Activated CD8-positive, alpha-beta memory T cell treated with anti-CD3 and anti-CD28 coated beads for 48 hours (primary cell): ENCODE results near the gene FCSK.

Source experiments
- DNase-seq, 3 experiments: peaks; one replicate each; pipeline ENCODE4 v3.0.0-alpha.2; 2020; ENCODE audit warnings: low read depth in 2 of 3, low spot score in 2 of 3

FCSK gene

DNA sequence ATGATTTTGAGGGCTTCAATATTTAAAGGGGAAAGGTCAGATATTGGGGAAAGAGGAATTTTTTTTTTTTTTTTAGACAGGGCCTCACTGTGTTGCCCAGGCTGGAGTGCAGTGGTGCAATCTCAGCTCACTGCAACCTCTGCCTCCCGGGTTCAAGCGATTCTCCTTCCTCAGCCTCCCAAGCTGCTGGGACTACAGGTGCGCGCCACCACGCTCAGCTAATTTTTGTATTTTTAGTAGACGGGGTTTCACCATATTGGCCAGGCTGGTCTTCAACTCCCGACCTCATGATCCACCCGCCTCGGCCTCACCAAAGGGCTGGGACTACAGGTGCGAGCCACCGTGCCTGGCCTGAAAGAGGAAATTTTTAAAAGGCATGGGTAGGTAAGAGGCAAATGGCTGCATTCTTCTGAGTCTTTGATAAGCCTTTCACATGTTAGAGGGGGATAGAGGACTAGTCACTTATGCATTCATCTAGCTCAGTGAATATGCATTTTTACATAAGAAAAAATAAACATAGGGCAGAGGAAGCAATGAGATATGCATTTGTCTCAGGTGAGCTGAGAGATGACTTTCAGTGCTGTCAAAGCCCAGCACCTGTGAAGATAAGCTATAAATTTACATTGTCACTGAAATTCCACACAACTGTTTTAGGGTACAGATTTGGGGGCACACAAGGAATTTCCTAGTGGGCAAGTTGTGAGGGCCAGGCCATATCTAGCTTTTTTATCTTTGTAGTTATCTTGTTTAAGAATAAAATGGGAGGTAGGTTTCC, 1.1 kb upstream of the FCSK start:
- DNase-seq = no peak

DNA sequence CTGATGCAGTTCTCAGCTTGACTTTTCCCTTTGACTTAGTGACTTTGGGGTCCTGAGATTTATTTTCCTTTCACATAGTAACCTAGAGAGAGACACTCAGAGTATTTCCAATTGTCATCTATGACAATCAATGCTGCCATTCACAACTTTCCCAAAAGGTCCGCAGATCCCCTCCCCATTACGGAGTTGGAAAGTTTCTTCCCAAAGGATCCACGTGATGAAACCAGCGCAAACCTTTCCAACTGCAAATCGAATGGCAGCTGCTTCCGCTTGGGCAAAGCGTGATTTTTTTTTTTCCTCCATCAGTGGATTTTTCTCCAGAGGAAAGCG, 538 bp upstream of the FCSK start:
- no peak for DNase-seq

DNA sequence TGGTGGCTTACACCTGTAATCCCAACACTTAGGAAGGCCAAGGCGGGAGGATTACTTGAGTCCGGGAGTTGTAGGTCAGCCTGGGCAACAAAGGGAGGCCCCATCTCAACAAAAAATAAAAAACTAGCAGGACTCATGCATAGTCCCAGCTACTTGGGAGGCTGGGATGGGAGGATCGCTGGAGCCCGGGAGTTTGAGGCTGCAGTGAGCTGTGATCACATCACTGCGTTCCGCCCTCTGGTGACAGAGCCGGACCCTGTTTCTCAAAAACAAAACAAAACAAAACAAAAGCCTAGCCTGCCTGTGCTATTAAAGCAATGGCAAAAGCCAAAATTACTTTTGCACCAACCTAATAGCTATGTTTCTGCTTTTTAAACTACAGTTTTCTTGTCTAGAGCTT, 1.5 kb downstream of the FCSK start:
- no peak for DNase-seq

DNA sequence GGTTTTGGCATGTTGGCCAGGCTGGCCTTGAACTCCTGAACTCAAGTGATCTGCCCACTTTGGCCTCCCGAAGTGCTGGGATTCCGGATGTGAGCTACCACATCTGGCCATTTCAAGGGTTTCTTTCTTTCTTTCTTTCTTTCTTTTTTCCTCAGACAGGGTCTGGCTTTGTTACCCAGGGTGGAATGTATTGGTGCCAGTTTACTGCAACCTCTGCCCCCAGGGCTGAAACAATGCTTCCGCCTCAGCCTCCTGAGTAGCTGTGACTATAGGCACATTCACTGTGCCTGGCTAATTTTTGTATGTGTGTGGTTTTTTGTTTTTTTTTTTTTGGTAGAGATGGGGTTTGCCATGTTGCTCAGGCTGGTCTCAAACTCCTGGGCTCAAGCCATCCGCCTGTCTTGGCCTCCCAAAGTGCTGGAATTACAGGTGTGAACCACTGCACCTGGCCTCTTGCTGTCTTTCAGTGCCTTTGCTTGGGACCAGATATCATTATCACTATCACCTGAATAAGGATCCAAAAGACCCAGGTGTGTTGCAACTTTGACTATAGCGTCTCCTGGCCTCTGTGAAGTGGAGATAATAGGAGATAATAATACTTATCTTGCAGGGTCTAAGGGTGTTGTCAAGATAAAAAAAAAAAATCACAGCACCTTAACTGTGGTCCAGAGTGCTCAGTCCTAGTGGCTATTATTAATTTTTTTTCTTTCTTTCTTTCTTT, 3.2 kb downstream of the FCSK start:
- no peak for DNase-seq

DNA sequence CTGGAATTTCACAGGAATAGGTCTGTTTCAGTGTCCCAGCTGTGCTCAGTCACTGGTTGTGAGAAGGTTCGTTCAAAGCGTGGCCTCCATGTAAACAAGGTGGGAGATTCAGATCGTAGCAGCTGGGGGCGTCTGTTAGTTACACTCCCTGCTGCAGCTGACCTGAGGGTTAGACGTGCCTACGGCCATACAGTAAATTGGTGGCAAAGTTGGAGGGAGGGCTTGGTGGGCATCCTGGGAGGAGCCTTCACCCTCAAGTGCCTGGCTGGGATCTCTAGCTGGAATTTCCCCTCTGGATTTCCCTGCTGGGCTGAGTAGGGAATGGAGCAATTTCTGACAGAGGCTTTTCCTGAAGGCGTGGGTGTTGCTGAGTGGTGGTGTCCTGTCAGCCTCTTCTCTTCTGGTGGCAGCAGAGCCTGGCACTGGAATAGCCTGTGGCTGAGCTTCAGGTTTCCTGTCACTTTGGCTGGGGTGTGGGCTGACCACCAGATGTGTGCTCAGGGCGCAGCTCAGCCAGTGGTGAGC, 6.4 kb downstream of the FCSK start:
- DNase-seq = no peak

DNA sequence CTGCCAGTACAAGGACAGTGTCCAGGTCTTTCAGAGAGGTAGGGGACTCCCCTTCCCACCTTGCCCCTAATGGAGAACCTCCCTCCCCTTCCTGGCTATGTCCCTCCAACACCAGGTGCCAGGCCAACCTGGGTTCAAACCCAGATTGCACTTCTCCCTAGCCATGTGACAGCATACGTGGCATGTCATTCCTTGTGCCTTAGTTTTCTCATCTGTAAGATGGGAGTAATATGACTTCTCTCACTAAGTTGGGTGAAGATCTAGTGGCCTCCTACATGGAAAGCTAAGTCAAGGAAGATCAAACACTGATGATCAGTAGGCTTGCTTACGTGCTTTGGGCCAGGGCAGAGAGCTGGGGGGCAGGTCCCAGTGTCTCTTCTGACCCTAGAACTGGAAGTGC, 8.8 kb downstream of the FCSK start:
- no peak for DNase-seq

DNA sequence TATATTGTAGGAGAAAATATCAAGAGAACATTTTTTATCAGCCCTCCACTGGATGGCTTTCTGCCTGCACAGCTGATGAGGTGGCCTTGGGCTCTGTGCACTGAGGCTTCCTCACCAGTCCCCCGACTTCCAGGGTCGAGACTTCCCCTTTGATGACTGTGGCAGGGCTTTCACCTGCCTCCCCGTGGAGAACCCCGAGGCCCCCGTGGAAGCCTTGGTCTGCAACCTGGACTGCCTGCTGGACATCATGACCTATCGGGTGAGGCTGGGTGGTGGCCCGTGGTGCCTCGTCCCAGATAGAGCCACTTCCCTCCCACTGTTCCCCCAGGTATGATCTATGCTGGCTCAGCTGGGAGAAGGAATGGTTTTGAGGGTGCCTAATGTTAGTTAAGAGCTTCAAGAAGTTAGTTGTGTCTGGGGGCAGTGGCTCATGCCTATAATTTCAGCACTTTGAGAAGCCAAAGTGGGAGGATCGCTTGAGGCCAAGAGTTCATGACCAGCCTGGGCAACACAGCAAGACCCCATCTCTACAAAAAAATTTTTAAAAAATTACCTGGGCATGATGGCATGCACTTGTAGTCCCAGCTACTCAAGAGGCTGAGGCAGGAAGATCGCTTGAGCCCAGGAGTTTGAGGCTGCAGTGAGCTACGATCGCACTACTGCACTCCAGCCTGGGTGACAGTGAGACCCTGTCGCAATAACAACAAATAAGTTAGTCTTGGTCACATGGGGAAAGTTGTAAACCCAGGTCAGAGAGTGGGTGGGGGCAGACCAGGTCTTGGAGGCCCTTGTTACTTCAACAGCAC, 11.8 kb downstream of the FCSK start:
- no peak for DNase-seq

DNA sequence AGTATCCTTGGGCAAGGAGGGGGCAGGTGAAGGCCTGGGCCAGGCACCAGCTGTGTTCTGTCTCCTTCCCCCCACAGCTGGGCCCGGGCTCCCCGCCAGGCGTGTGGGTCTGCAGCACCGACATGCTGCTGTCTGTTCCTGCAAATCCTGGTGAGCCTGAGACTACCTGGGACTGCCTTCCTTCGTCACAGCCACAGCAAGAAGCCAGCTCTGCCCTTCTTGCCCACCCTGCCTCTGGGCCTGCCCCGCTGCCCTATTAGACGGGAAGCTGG, 12.3 kb downstream of the FCSK start:
- DNase-seq = no peak

DNA sequence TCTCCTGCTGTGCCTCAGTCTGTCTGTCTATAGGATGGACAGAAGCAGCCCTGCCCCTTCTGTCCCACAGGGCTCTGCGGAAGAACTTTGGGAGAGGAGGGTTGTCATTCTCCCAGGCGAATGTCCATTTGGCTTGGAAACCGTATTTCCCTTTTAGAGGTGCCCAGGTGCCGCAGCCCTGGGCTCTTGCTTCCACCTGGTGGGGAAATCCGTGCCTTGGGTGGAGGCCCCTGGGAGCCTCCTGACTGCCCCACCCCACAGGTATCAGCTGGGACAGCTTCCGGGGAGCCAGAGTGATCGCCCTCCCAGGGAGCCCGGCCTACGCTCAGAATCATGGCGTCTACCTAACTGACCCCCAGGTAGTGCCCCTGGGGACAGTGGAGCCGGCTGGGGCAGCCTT, 12.7 kb downstream of the FCSK start:
- DNase-seq = no peak

DNA sequence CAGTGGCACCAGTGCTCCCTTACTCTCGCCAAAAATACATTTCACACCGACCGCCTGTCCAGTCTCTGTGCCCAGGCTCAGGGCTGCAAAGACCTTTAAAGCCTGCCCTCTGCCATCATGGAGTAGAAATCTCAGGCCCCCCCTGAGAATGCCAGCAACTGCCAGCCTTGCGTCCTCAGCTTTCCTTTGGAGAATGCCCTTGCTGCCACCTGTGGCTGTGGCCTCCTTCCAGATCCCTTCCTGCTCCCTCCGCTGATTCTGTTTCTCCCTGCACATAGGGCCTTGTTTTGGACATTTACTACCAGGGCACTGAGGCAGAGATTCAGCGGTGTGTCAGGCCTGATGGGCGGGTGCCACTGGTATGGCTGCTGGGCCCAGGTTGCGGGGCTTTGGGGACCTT, 13.2 kb downstream of the FCSK start:
- DNase-seq = no peak

DNA sequence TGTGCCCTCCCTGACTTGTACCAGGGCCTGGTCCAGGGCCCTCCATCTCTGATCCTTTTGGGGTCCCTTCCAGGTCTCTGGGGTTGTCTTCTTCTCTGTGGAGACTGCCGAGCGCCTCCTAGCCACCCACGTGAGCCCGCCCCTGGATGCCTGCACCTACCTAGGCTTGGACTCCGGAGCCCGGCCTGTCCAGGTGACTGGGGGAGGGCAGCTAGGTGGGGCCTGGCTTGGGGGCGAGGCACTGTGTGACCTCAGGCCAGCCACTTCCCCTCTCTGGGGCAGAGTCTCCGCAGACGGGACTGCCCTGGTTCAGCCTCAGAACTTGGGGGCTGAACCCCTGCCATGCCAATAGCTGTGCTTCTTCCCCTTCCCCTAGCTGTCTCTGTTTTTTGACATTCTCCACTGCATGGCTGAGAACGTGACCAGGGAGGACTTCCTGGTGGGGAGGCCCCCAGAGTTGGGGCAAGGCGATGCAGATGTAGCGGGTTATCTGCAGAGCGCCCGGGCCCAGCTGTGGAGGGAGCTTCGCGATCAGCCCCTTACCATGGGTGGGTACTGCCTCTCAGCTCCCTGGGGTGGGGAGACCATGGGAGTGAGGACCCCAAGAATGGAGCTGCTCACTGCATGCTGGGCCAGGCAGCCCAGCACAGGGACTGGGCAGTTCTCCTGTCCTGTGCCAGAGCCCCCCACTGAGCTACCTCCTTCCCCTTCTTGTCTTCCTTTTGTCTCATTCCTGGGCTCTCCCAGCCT, 14.6 kb downstream of the FCSK start:
- DNase-seq = no peak

DNA sequence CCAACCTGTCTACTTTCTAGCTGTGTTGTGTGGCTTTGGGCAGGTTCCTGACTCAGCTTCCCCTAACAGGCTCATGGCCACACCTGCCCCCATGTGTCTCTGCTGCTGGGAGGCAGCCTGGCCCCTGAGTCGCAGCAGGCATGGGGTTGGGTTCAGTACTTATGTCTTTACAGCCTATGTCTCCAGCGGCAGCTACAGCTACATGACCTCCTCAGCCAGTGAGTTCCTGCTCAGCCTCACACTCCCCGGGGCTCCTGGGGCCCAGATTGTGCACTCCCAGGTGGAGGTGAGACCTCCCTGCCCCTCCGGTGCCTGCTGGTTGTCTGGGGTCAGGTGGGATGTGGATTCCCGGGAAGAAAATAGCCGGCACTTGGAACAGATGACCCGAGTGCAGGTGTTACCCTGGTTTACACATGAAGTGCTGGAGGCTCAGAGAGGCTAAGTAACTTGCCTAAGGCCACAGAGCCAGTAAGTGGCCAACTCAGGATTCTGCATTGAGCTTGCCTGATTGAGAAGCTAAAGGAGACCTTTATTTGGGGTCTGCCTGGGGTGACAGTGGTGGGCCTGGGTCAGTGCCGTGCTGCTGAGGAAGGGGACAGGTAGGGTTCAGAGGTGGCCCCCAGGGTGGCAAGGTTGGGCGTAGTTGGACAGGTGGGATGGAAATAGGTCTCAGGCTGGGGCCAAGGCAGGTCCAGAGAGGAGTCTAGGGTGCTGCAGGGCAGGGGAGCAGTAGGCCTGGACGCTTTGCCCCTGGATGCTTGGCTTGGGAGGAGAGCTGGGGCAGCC, 15.9 kb downstream of the FCSK start:
- DNase-seq = no peak

DNA sequence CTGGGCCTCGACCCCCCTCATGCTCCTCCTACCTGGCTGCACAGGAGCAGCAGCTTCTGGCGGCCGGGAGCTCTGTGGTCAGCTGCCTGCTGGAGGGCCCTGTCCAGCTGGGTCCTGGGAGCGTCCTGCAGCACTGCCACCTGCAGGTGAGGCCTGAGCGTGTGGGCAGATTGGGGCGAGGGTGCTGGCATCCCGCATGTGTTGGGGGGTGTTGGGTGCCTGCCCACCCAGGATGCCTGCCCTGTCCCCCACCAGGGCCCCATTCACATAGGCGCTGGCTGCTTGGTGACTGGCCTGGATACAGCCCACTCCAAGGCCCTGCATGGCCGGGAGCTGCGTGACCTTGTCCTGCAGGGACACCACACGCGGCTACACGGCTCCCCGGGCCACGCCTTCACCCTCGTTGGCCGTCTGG, 16.5 kb downstream of the FCSK start:
- DNase-seq = no peak

DNA sequence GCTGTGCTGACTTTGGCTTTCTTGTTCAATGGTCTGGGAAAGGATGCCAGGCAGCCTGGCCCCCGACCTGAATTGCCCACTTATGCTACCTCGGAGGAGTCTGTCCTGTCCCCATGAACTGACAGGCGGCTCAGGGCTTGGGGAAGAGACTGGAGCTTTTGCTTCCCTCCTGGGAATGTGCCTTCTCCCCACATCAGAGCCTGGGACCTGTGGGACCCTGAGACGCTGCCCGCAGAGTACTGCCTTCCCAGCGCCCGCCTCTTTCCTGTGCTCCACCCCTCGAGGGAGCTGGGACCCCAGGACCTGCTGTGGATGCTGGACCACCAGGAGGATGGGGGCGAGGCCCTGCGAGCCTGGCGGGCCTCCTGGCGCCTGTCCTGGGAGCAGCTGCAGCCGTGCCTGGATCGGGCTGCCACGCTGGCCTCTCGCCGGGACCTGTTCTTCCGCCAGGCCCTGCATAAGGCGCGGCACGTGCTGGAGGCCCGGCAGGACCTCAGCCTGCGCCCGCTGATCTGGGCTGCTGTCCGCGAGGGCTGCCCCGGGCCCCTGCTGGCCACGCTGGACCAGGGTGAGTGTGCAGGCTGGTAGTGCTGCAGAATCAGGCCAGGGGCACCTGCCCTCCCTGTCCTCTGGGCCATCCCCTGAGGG, 18.5 kb downstream of the FCSK start:
- DNase-seq = no peak

DNA sequence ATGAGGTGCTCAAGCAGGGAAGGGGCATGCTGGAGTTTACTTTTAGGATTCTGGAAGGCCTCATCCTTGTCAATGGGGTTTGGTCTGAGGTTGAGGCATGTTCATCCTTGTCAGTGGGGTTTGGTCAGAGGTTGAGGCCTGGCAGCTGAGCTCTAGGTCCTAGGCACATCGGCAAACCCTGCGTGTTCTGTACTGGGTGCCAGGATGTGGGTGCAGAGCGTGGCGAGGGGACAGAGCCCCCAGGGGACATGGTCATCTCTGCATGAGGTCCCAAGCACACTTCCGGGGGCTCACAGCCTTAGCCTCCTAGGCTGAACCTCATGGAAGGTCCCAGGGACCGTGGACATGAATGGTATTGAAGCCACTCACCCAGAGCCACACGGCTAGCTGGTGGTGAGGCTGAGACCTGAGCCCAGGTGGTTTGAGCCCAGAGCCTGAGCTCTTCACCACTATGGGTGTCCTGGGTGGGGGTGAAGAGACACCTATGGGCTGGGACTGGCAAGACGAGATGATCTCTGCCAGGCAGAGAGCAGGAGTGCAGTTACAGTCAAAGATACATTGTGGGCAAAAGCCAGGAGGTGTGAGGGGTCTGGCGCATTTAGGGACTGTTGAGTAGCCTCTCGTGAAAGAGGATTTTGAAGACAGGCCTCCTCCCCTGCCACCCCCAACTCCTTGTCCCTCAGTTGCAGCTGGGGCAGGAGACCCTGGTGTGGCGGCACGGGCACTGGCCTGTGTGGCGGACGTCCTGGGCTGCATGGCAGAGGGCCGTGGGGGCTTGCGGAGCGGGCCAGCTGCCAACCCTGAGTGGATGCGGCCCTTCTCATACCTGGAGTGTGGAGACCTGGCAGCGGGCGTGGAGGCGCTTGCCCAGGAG, 19.3 kb downstream of the FCSK start:
- DNase-seq = no peak

DNA sequence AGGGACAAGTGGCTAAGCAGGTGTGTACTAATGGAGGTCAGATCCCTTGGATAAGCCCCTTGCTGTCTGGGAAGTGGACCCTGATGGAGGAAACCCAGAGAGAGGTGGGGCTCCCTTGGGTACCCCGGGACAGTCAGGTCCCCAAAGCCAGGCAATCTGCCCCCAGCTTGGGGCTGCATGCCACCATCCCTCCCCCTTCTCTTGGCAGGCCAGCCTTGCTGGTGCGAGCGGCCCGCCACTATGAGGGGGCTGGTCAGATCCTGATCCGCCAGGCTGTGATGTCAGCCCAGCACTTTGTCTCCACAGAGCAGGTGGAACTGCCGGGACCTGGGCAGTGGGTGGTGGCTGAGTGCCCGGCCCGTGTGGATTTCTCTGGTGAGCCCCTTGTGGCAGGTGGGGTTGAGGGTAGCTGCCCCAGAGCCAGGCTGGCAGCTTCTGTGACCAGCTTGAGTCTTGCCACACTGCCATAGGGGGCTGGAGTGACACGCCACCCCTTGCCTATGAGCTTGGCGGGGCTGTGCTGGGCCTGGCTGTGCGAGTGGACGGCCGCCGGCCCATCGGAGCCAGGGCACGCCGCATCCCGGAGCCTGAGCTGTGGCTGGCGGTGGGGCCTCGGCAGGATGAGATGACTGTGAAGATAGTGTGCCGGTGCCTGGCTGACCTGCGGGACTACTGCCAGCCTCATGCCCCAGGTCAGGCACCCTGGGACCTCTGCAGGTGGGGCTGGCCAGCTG, 20.1 kb downstream of the FCSK start:
- DNase-seq = no peak

DNA sequence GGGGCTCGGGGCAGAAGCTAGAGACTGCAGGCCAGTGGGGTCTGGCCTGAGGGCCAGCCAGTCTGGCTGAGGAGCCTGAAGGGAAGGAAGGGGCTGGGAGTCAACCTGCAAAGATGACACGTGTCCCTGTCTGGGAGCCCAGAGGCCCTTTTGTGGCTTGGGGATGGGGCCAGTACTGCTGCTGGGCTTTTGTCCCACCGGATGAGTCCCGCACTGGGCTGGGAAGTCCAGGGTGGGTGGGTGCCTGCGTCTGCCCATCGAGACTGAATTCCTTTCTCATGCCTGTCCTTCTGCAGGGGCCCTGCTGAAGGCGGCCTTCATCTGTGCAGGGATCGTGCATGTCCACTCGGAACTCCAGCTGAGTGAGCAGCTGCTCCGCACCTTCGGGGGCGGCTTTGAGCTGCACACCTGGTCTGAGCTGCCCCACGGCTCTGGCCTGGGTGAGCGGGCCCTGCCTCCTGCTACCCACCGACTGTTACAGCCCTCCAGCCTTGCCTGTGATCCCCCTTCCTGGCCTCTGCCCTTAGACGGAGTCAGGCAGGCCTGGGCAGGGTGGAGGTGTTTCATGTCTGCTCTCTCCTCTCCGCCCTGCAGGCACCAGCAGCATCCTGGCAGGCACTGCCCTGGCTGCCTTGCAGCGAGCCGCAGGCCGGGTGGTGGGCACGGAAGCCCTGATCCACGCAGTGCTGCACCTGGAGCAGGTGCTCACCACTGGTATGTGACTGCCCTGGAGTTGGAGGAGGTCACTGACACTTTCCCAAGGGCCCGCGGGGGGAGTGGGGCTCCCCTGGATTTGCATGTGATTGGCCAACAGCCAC, 20.9 kb downstream of the FCSK start:
- DNase-seq = no peak
